GM19351 (cell line): Measurements from ENCODE around the gene BRICD5.
A peak's percentile ranks its signal among the peaks of the same experiment; 100 is the strongest.

ENCODE experiments used
- ATAC-seq: cut with Tn5 transposase; IDR thresholded peaks from one replicate; pipeline ENCODE4 v1.9.1; 2021; ENCODE audit warnings: mild to moderate bottlenecking, moderate library complexity; ENCODE audit not compliant: unreplicated experiment

The BRICD5 gene

DNA sequence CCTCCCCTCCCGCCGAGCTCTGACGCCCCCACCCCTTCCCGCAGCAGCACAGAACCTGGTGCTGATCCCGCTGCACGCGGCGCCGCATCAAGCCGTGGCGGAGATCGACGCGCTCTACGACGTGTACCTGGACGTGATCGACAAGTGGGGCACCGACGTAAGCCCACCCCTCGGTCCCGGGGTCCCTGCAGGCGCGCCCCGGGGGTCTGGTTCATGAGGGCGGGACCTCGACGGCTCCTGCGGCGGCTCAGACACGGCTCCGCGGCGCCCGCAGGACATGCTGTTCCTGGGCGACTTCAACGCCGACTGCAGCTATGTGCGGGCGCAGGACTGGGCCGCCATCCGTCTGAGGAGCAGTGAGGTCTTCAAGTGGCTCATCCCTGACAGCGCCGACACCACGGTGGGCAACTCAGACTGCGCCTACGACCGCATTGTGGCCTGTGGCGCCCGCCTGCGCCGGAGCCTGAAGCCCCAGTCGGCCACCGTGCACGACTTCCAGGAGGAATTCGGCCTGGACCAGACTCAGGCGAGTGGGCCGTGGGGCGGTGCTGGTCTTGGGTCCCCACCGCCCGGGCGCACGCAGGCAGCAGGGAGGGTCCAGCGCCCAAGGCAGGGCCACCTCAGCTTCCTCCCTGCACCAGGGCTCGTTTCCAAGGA, 27.0 kb upstream of the BRICD5 start:
- ATAC-seq = no peak

DNA sequence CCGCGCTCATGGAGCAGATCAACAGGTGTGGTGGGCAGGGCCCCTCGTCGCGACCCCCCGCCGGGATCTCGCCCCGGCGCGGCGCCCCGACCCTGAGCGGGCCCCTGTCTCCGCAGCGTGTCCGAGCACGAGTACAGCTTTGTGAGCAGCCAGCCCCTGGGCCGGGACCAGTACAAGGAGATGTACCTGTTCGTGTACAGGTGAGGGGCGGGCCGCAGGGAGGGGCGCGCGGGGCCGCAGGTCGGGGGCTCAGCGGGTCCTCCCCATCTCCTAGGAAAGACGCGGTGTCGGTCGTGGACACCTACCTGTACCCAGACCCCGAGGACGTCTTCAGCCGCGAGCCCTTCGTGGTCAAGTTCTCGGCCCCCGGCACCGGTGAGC, 26.4 kb upstream of the BRICD5 start:
- ATAC-seq = no peak

GRCh38 chr16:2236337-2237101, 25.9 kb upstream of the BRICD5 start, which contains the start of gene DNASE1L2:
DNASE1L2 (plus strand) TSS chr16:2236444; CDS start chr16:2236817, 373 bp downstream.
- no peak for ATAC-seq

DNA sequence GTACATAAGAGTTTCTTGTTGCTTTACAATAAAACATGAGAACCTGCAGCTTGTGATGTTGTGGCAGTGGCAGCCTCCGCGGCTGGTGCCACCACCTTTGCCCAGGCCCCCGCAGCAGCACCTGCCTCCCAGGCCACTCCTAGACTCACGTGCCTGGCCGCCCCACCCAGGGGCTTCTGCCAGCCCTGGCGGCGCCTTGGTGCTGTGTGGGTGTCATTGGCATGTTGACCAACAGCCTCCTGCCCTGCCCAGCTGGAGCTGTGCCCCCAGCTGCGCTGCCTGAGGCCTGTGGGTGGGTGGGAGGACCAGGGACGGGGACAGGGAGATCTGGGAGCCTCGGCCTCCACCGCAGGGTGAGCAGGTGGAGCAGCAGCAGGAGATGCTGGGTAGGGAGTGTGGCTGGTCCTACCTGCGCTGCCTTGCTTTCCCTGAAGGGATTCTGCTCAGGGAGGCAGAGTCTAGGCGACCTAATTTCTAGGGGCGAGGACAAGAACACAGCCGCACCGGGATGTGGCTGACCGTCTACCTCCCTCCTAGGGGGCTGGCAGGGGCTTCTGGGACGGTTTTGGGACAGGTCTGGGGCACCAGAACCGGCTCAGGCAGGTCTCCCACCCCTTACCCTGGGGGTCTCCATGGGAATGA, 25.2 kb upstream of the BRICD5 start:
- ATAC-seq = no peak

- no peak for ATAC-seq
These were observed 24.6 kb upstream of the BRICD5 start for GRCh38 chr16:2235234-2235651.

GRCh38 chr16:2234813-2235170, 24.1 kb upstream of the BRICD5 start:
- ATAC-seq = no peak

DNA sequence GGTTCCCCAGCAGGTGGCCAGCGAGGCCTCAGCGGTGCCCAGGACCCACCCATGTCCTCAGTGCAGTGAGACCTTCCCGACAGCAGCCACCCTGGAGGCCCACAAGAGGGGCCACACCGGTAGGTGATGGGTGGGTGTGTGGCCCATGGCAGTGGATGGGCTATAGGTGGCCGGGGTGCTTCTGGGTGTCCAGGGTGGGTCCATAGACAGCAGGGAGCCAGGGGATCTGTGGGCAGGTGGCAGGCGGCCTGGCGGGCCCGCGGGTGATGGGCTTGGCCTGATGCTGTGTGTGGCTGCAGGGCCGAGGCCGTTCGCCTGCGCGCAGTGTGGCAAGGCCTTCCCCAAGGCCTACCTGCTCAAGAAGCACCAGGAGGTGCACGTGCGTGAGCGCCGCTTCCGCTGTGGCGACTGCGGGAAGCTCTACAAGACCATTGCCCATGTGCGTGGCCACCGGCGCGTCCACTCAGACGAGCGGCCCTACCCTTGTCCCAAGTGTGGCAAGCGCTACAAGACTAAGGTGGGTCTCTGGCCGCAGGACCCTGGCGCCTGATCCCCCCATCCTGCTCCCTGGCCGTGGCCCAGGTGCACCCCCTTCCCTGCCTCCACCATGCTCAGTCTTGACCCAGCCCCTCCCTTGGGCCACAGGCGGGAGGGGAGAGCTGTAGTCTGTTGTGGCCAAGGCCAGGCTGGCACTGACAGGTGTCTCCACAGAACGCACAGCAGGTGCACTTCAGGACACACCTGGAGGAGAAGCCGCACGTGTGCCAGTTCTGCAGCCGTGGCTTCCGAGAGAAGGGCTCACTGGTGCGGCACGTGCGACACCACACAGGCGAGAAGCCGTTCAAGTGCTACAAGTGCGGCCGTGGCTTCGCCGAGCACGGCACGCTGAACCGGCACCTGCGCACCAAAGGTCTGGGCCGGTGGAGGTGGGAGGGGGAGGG, 23.5 kb upstream of the BRICD5 start:
- ATAC-seq = no peak

GRCh38 chr16:2233046-2233775, 22.5 kb upstream of the BRICD5 start:
- no peak for ATAC-seq

DNA sequence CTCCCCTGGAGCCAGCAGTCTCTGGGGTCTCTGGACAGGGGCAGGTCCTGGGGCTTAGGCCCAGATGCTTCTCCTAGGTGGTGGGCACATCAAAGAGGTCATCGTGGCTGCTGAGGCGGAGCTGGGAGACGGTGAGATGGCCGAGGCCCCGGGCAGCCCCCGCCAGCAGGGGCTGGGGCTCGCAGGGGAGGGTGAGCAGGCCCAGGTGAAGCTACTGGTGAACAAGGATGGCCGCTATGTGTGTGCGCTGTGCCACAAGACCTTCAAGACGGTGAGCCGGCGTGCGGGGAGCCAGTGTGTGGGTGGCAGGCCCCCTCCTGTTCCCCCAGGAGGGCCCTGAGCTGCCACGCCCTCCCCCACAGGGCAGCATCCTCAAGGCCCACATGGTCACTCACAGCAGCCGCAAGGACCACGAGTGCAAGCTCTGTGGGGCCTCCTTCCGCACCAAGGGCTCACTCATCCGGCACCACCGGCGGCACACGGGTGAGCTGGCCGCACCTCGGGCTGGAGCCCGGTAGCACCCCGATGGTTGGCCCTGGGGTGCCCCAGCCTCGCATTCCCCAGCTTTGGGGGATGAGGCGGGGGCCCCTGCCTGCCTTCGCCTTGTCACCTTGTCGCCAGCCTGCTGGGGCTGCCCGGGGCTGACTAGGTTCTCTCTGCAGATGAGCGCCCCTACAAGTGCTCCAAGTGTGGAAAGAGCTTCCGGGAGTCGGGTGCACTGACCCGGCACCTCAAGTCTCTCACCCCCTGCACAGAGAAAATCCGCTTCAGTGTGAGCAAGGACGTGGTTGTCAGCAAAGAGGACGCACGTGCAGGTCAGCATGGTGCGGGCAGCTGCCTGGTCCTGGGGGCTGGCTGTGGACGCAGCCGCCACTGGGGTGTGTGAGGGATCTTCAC, 21.7 kb upstream of the BRICD5 start:
- no peak for ATAC-seq

DNA sequence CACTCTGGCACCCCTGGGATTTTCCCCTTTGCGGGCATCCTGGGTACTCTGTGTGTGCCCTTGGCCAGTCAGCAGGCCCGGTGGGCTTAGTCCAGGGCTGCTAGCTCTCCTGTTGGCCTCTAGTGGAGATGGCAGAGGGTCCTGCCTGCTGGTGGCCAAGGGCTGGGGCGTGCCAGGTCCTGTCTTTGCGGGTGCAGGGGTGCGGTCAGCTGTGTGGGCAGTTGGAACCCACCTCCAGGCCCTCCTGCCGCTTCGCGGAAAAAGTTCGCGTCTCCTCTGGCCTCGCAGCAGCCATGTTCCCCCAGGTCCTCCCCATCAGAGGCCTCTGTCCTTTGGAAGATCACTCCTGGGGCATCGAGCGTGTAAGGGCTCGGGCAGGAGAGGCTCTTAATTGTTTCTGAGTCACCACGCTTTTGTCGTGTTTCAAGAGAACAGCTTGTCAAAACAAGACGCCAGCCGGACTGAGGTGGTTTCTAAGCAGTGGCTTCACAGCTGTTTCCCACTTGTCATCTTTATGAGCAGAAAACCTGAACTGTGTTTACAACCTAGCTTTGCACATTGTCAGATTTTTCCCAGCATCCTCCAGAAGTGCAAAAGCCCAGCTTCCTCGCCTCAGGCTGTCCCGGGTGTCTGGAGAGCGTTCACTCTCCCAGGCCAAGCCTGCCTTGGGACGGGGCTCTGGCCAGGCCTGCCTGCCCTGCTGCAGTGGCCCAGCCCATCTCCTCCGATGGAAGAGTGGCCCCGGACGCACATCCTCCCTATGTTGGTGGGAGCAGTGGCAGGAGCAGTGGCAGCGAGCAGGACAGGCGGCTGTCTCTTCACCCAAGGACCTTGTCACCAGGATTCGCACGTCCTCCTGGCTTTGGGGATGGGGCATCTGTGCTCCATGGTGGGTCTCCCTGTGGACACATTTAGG, 20.6 kb upstream of the BRICD5 start:
- ATAC-seq = no peak

DNA sequence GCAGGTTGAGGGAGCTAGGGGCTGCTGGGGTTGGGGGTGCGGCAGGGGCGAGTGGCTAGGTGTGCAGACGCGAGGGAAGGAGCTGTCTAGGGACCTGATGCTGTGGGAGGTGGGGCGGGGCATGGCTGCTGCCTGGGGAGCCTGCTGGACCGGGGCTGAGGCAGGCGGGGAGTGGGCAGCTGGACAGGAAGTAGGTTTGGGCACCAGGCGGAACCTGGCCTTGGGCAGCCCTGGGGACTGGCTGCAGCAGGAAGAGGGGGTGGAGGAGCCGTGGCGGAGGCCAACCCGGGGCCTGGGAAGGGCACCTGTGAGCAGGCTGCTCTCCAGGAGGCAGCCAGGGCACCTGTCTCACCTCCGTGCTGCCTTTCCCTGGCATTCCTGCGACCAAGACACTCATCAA, 19.7 kb upstream of the BRICD5 start:
- ATAC-seq = no peak

DNA sequence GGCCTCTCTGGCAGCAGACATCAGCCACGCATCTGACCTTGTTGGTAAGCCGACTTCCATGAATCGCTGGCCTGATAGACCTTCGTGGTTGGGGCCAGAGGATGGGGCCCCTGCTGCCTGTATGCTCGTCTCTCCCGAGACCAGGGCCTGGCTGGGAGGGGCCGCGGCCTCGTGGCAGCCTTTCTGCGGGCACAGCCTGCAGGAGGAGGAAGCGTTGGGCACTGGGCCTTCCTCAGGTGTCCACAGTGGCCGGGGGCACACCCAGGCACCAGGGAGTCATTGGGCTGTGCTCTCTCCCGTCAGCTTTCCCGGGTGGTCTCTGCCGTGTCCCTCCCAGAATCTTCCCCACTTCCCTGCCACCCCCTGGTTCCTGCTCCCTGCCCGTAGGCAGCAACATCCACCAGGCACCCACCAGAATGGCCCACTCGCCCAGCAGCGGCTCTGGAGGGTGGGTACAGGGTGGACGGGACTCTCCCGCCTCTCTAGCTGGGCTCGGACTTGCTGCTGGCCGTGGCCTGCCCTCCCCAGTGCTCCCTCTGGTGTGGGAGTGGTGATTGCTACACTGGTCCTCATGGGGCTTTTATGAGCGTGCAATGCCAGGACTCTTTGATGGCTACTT, 19.1 kb upstream of the BRICD5 start:
- no peak for ATAC-seq

DNA sequence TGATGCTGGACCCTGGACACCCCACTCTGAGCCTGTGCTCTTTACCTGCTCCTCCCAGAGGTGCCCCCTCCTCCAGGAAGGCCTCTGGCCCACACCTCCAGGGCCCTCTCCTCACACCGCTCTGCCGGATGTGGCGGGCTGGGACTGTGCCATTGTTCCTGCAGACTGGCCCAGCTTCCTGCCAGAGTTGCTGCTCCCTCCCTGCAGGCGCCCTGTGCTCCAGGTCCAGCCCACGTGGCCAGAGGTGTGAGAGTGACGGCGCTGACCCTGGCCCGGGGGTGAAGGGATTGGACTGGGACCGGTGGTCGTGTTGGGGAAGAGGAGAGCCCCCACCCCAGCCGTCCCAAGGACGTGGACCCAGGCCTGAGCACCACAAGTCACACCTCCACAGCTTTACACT, 18.4 kb upstream of the BRICD5 start:
- ATAC-seq = no peak

DNA sequence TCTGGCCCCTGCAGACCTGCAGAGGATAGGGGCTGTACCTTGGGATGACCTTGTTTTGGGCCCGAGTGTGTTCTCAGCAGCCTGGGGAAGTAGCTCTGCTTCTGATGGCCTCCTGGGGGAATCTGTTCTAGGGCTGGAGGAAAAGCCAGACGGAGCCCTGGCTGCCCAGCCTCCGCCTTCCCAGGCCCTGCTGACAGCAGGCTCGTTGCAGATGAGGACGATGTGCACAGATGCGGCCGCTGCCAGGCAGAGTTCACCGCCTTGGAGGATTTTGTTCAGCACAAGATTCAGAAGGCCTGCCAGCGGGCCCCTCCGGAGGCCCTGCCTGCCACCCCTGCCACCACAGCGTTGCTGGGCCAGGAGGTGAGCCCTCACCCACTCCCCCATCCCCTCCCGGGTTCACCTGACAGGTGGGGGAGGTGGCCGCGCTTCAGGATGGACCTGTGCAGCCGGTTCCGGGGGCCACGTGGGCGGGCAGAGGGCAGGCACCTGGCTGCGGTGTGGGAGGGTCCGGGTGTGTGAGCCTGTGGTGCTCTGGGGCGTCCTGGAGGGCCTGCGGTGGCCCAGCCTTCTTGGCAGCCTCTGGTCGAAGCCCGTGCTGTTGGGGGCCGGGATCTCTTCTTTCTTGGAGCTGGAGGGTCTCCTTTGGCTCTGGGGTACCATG, 17.6 kb upstream of the BRICD5 start:
- no peak for ATAC-seq

- no peak for ATAC-seq
These were observed 16.3 kb upstream of the BRICD5 start for GRCh38 chr16:2226918-2227317.

GRCh38 chr16:2226245-2226793, 15.7 kb upstream of the BRICD5 start:
- ATAC-seq = no peak

DNA sequence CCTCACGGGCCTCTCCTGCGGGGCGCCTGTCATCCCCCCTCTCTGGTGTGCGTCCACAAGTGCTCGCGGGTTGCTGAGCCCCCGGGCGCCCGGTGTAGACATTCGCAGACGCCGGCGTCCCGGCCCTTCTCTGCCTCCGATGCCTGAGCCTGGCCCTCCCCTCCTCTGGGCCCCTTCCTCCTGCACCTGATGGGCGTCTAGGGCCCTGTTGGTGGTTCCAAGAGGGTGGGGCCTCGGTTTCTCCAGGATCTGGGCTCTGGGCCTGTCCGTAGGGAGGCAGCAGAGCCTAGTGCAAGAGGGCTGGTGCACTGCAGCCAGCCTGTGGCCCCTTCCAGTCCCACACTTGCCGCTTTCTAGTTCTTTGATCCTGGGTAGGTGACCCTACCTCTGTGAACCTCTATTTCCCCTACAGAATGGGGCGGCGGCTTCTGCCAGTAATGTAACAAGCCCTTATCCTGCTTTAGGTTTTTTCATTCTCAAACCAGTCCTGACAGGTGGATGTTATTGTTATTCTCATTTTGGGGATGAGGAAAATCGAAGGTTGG, 13.4 kb upstream of the BRICD5 start:
- peak; percentile 25 for ATAC-seq
